HG02852 (cell line): ENCODE results near the gene DGKD.
"Not testable (repeated sequence)": the region's sequence is repeated elsewhere in the genome, so short reads cannot be mapped to it uniquely, and the experiment has no call there.

Experiments
- ATAC-seq: cut with Tn5 transposase; IDR thresholded peaks from one replicate; pipeline ENCODE4 v1.9.1; 2021; ENCODE audit warnings: mild to moderate bottlenecking, moderate library complexity; ENCODE audit not compliant: unreplicated experiment

Gene DGKD

DNA sequence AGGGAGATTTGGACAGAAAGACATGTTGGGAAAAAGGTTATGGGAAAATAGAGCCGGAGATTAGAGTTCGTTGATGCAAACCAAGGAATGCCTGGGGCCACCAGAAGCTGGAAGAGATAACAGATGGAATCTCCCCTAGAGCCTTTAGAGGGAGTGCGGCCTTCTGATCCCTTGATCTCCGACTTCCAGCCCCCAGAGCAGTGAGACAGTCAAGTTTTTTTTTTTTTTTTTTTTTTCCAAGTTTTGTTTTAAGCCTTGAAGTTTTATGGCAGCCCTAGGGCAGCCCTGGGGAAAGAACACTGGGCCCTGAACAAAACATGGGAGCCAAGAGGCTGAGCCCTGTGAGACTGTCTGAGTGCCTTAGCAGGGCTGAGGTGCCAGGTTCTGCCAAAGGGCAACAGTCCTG, 6.5 kb downstream of the DGKD start:
- no peak for ATAC-seq

DNA sequence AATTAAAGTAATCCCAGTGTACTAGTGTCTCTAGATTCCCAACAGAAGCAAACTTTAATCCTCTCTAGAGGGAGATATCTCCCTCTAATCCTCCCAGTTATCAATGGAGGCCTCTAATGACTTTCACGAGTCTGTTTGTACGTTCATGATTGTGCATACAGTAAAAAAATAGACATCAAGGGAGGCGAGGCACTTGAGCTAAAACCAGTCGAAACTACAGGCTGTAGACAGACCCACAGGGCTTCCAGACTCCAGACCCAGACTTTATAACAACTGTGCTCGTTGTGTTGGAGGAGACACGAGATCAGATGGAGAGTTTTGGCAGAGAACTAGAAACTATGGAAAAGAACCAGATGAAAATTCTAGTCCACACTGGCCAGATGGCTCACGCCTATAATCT, 7.0 kb downstream of the DGKD start:
- no peak for ATAC-seq

DNA sequence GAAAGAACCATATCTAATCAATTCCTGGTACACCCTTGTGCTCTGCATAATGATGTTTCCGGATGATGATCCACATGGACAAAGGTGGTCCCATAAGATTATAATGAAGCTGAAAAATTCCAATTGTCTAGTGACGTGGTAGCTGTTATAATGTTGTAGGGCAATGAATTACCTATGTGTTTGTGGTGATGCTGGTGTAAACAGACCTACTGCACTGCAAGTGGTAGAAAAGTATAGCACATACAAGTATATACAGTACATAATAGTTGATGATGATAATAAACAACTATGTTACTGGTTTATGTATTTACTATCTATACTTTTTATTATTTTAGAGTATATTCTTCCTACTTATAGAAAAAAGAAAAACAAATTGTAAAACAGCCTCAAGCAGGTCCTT, 8.4 kb downstream of the DGKD start:
- no peak for ATAC-seq

DNA sequence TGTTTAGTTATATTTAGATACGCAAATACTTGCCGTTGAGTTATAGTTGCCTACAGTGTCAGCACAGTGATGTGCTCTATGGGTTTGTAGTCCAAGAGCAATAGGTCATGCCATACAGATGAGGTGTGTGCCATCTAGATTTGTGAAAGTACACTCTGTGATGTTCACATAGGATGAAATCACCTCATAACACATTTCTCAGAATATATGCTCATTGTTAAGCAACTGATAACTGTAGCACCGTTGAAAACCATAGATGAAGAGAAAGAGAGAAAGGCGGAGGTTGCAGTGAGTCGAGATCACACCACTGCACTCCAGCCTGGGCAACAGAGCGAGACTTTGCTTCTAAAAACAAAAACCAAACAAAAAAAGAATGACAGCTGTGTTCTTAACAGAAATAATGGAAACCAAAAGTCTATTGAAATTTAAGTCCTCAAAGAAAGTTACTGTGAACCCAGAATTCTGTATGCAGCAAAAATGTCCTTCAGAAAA, 9.5 kb downstream of the DGKD start:
- peak; percentile 64 for ATAC-seq

DNA sequence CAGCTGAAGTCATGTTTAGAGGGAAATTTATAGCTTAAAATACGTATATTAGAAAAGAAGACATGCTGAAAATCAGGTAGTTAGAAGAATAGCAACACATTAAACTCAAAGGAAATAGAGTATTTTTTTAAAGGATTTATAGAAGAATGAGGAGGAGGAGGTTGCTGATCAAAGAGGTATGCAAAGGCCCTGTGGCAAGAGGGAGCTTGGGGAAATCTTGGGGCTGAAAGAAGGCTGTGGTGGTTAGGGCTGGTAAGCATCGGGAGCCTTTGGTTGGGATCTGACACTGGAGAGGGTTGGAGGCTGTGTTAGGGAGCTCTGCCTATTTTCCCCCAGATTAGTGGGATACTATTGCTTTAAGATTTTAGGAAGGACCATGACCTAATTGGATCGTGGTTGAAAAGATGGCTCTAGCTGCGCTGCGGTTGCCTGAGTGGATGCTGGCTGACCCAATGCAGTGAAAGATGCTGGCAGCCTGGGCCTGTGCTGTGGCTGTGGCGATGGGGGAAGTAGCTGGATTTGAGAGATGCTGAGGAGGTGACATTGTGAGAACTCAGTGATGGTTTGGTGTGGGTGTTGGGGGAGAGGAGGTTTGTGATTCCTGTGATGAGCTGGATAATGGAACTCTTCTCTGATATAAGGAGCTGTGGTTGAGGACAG, 11.7 kb downstream of the DGKD start:
- no peak for ATAC-seq

DNA sequence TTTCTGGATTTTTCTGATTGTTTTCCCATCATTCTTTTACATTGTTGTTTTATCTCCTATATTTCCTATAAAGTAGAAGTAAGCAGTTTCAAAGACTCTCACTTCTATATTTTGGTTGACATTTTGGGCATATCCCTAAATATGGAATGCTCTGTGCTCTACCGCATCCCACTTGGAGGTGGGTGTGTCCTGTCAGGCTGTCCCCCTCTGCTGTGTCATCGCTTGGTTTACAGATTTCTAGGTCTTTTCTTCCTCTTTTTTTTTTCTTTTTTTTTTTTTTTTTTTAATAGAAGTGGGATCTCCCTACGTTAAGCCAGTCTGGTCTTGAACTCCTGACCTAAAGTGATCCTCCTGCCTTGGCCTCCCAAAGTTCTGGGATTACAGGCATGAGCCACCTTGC, 13.3 kb downstream of the DGKD start:
- no peak for ATAC-seq

DNA sequence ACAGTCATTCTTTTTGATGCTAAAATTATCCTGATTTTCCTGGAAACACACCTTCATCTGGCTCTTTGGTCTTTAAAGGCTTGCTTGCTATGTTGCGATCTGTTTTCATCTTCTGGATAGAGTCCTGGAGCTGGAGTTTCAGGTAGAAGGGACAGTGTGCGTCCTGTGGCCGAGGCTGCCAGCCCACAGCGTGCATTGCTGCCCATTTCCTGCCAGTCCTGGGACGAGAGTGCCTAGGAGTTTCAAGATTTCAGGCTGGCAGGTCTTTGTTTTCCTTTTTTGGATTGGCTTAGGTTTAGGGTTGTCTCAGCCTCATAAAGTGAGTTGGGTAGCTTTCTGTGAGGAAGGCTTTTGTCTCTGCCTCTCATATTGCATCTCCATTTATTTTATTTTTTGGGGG, 14.5 kb downstream of the DGKD start:
- ATAC-seq, result no peak

DNA sequence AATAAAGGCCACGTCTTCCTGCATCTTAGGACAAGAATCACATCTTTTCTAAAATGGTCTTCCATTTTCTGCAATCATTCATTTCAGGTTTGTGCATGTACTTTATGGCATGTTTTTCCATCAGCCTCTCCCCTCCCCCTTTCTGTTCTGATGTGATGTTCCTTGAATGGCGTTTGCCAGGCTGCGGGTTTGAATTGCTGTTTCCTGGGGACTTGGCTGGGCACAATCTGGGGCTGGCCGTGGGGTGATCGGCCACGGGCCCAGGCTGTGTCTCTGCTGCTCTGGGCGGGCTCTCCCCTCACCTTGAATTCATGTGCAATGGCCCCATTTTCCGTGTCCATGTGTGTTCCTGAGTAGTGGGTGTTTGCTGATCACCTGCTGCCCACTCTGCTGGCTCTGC, 15.2 kb downstream of the DGKD start:
- ATAC-seq, result no peak

DNA sequence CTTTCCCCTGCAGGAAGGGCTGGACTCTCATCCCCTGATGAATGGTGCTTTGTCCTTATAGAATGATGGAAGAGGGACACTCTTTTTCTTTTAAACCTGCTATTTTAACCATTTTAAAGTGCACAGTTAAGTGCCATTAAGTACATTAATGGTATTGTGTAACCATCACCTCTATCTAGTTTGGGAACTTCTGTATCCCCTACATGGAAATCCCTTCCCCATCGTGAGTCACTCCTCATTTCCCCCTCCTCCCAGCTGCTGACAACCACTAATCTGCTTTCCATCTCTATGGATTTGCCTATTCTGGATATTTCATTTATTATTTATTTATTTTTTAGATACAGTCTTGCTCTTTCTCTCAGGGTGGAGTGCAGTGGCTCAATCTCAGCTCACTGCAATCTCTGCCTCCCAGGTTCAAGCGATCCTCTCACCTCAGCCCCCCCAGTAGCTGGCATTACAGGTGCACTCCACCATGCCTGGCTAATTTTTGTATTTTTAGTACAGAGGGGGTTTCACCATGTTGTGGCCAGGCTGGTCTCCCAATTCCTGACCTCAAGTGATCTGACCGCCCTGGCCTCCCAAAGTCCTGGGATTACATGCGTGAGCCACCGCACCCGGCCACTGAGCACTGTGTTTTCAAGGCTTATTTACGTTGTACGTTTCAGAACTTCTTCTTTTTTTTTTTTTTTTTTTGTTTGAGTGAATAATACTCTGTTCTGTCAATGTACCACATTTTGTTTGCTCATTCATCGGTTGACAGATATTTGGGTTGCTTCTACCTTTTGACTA, 15.8 kb downstream of the DGKD start:
- ATAC-seq, result no peak

DNA sequence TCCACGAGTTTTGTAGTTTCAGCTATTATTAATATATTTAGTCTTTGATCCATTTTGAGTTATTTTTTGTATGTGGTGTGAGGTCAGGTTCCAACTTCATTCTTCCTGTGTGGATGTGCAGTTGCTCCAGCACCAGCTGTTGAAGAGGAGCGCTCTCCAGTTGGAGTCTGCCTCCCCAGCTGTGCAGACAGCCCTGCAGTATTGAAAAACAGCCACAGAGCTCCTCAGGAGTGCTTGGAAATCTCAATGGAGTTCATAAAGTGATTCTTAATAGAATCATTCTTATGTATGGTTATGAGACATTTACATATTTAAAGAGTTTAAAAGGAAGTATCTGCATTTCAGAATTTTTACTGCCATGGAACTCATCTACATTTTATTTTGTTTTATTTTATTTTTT, 17.3 kb downstream of the DGKD start:
- no peak for ATAC-seq

DNA sequence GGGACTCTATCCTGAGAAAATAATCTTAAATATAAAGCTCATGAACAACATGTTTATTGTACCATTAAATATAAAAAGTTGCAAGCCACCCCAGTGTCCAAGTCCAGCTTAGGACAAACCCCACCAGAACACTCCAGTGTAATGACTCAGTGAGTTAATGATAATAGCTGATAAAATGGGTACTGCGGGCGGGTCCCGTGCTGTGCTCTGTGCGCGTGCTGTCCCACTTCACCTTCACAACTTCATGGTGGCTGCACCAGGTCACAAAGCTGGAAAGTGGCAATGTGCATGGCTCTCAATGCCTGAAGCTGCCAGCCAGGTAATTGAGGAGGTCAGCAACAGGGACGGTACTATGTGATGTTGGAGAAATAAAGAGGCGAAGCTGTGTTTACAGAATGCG, 18.6 kb downstream of the DGKD start:
- ATAC-seq, result no peak

DNA sequence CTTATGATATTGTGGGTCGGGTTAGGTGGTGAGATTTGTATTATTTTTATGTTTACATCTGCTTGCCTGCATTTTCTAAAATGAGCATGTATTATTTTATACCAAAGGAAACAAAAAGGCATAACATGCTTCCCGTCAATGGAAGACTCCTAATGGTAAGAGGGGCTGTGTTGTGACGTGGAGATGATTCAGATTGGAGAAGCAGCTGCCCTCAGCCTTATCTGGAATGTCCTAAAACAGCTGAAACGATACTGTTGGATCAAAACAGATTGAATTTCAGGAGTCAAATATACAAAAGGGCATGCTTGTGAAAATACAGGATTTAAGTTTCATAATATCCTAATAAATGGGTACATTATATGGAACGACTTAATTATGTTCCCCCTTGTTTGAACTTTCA, 19.0 kb downstream of the DGKD start:
- ATAC-seq, result no peak

DNA sequence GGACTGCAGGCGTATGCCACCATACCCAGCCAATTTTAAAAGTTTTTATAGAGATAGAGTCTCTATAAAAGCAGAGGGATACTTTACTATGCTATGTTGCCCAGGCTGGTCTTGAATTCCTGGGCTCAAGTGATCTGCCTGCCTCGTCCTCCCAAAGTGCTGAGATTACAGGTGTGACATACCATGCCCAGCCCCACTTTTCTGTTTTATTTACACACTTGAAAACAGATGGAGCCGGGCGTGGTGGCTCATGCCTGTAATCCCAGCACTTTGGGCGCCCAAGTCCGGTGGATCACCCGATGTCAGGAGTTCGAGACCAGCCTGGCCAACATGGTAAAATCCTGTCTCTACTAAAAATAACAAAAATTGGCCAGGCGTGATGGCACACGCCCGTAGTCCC, 20.5 kb downstream of the DGKD start:
- ATAC-seq, result not testable (repeated sequence)

DNA sequence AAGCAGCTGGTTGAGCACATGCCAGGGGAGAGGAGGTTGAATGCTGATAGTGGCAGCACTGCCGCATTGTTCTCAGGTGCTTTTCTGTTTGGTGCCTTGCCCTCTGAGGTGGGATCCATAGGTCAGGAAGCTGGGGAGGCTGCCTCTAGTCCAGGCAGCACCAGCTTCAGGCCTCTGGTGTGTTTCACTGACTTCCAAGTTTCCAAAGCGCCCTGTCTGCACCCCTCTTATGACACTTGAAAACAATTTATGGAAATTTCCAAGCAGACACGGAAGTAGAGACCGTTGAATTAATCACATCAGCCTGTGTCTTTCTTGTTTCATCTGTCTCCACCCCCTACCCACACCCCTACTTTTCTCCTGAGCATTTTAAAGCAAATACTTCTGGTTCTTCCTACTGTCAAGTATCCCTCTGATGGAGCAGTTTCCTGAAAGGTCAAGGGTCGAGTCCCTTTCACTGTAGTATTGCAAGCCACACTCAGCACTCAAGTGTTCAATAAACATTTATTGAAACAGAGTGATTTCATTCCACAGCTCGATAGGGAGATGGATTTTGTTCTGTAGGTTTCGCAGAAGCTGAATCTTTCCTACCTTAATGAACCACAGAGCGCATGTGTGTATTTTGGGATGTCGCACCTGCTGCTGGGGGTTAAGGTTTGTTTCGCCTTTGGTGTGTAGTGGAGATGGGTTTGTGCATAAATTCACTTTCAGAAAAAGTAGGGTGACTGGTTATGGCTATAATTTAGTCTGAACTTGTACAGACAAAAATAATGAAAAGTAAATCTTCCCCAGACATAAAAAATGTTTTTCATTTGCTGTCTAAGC, 21.4 kb downstream of the DGKD start:
- ATAC-seq, result no peak

DNA sequence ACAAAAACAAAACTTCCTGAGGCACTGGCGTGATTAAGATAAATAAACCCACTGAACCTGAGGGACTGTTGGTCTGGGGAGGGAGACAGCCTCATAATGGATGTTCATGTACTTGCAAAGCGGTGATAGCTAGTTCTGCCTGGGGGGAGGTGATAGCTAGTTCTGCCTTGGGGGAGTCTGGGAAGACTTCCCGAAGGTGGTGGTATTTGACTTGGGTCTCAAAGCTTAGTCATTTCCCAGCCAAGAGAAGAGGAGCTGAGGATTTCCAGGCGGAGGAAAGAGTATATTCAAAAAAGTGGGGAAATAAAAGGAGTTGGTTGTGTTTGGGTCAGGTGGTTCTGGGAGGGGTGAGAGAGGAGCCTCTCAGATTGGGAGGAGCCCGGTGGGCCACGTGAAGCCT, 24.7 kb downstream of the DGKD start:
- no peak for ATAC-seq

DNA sequence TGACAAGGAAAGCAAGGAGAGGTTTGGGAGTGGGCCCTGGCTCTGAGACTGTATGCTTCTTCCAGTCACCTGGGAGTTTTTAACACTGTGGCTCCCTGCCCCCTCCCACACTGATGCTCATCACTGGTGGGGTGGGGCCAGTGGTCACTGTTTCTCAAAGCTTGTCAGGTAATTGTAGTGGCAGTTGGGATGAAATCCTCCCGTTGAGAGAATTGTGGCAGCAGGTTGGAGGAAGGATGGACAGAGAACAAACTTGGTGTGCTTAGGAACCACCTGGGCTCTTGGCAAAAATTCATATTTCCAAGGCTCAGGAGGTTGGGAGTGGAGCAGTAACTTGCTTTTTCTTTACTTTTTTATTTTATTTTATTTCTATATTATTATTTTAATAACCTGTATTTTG, 25.1 kb downstream of the DGKD start:
- ATAC-seq, result no peak

DNA sequence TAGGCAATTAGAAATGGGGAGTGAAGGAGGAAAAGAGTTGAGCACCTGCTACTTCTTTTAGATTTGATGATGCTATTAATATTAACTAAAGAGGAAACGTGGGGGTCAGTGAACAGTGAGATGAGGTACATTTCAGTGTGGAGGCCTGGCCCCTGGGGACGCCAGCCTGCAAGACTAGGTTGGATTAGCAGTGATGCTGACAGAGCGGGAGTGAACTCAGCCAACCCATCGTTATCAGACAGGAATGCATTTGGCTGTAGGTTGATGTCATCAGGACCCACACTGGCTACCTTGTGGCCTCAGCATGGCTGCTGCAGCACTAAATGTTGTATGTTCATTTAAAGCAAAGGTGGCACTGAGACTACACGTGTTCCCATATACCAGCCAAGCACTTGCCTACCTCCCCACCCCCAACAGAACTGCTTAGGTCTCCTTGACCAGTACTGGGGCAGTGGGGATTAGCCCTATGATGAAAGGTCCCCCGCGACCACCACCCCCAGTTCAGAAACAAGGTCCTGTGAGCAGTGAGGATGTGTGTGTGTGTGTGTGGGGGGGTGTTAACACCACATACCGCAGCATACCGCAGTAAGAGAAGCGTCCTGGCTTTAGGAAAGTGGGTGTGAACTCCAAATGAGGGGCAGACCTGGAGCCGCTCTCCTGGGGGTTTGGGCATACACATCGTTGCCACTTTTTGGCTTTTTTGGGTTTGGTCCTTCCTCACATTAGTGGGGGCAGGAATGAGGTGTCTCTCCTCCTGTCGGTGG, 26.0 kb downstream of the DGKD start:
- no peak for ATAC-seq

DNA sequence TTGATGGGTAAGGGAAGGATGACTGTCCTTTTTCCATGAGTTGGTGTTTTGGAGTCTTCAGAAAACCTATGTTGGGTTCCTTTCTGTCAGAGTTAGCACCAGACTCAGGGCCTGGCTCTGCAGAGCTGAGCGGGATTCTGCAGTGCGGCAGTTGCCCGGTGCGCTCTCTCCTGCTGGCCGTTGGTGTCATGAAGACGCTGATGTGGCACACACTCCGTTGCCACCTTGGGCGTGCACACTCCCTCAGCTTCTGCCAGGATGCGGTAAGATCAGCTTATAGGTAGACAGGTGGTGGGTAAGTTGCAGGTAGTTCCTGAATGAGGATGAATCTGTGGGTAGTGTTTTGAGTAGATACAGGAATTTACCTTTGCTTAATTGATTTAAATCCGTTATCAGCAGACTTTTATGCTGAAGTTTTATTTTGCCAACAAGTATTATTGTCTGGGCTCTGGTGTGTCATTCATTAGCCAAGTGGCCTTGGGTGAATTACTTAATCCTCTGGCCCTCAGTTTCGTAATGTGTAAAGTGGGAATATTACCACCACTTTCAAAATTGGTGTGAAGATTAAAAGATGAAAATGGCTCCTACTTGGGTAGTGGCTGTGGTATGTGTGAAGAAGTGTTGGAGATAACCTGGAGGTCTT, 26.8 kb downstream of the DGKD start:
- ATAC-seq, result no peak

DNA sequence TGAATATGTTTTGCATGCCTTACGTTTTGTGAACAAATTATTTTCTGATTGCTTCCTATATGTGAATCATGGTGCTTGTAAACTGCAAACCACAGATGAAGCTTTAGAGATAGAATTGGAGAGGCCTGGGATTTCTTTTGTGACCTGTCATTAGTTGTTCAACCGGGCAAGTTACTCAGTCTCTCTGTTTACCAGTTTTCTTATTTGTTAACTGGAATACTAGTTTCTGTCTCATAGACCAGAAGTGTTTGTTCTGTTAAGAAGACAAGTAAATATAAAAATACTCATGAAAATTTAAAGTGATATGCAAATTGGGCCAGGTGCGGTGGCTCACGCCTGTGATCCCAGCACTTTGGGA, 27.3 kb downstream of the DGKD start:
- no peak for ATAC-seq

DNA sequence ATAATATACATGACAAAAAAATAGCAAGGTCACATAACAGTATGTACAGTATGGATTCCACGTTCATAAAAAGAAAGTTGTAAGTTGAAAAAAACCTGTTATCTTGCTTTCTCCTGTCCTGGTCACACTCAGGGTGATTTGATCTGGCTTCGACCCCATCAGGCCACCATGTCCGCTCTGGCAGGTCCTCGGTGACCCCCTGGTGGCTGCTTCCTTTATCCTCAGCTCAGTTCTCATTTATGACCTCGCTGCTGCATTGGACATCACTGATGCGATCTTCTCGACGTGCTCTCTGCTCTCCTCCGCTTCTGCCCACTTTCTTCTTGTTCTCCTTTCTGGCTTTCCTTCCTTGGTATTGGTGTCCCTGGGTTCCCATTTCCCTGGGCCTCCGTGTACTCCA, 29.7 kb downstream of the DGKD start:
- no peak for ATAC-seq
